Dedifferentiated amniotic fluid mesenchymal stem cell (primary cell): Measurements from ENCODE around the gene CEP55.

ENCODE experiments used
- DNase-seq: peaks from one replicate; pipeline ENCODE4 v3.0.0-alpha.2; 2016; ENCODE audit errors: extremely low spot score

CEP55 gene

DNA sequence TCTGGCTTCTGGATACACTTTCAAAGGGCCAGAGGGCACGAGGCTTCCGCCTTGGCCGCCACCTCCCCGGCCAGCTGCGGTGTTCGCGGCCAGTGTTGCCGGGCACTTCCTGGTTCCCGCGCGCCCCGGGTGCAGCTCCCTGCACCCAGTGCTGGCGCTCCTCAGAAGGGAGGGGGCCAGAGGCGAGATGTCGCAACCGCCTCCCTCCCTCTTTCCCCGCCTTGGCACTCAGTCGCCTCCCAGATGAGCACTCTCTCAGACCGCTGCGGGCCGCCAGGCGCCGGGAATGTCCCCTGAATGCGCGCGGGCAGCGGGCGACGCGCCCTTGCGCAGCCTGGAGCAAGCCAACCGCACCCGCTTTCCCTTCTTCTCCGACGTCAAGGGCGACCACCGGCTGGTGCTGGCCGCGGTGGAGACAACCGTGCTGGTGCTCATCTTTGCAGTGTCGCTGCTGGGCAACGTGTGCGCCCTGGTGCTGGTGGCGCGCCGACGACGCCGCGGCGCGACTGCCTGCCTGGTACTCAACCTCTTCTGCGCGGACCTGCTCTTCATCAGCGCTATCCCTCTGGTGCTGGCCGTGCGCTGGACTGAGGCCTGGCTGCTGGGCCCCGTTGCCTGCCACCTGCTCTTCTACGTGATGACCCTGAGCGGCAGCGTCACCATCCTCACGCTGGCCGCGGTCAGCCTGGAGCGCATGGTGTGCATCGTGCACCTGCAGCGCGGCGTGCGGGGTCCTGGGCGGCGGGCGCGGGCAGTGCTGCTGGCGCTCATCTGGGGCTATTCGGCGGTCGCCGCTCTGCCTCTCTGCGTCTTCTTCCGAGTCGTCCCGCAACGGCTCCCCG lies 70.2 kb downstream of the CEP55 start, which contains the start of gene FFAR4:
Gene FFAR4, plus strand, starts transcription at position 231 of the 842 bp plus-strand sequence. Its CDS starts 56 bp downstream, at position 287.
- DNase-seq = no peak

DNA sequence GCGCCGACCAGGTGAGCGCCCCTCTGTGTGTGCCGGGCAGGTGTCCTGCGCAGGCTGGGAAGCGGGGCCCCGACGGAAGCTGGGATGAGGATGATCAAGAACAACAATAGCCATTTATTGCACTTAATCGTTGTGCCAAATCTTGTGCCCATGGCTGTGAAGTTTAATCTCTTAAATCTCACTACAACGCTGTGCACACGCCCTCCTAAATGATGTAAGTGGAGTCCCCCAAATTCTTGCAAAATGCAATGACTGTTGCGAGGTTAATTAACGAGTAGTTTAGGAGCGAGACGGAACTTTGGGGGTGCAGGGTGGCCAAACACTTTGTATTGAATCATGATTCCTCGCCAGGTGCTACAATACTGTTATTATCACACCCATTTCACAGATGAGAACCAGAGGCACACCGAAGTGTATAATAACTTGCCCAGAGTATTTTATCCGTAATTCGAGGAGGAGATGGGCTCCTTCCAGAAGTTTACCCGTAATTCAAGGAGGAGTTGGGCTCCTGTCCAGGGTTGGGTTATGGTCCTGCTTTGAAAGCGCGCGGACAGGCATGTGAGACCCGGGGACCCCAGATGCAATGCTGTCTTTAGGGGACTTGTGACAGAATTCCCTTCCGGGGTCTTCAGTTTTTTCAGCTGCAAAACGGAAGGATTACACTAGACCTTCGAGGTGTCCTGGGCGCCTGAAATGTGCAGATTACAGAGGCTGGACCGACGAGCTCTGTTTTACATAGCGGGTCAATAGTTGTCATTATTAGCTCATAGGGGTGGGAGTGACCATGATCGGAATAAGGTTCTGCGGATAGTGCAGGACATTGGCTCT lies 71.1 kb downstream of the CEP55 start:
- no peak for DNase-seq

DNA sequence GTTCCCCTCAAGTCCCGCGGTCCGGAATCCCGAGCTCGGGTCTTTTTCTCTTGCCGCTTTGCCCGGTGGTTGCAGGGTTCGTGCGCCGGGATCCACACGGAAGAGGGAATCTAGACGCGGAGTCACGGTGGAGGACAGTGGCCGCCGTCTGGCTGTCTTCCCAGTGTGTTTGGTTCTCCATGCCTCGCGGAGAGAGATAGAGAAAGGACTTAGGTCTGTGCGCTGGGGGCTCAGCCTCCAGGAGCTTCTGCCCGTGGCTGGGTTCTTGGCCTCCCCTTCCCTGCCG lies 71.6 kb downstream of the CEP55 start:
- no peak for DNase-seq

DNA sequence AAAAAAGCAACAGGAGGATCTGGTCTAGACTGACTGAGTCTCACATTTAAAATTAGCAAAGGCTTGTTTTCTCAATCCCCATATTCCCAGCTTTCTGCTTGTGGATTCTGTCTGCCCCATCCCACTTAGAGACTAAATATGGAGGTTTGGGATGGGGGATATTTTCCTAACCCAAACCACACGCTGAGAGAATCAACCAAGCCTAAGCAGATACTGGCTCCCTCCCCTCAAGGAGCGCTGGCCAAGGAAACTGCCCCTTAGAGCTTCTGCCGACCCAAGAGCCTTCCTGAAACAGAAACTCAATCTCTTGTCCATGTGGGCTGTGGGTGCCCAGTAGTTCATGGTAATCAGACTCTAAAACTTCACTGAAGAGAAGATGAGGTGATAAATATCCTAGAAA lies 74.0 kb downstream of the CEP55 start:
- no peak for DNase-seq

DNA sequence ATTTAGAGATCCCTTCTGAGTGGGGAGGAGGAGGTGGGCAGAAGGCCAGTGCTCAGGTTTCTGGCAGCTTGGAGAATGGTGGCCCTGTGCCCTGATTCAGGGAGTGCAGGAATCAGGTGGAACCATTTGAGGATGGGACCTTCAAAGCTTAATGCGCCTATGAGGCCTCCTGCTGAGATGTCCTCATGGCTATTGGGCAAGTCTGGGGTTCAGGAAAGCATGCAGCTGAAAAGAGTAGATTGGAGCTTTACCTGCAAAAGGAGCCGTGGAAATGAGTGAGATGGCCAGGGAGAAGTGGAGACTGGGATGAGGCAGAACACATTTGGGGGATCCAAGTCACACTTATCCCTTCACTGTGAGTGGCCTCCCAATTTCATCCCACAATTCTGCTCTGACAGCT lies 76.2 kb downstream of the CEP55 start:
- no peak for DNase-seq

DNA sequence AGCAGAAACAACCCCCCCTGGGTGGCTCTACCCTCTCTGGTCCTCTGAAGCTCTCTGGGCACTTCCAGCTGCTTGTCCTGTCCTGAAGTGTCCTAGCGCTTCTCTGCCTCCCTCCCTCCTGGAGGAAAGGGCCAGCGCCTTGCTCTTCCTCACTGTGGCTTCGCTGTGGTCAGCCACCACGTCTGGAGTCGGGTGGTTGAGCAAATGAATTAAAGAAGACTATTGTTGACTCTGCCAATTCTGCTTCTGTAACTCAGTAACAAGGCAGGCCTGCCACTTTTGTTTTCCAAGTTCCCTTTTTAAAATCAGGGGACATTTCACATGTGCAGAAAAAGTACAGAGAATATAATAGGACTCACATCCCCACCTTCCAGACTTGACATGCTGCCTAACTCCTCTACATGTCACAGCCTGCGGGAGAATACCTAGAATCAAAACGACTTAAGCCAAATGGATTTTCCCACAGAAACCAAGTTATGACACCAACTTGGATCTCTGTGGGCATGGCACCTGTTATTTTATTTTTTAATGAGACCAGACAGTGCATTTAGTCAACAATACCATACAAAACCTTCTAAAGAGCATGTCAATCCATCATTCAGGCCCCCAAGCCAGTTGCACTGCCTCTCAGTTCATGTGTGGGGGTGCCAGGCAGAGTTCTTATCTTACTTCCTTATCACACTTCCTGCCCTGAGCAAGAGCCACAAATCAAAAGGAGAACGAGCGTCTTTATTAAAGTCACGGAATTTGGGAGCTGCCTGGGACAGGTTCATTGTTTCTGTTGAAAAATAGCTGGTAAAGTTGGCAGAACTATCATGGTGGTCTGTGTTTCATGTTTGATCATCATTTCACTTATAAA lies 76.9 kb downstream of the CEP55 start:
- DNase-seq = no peak

DNA sequence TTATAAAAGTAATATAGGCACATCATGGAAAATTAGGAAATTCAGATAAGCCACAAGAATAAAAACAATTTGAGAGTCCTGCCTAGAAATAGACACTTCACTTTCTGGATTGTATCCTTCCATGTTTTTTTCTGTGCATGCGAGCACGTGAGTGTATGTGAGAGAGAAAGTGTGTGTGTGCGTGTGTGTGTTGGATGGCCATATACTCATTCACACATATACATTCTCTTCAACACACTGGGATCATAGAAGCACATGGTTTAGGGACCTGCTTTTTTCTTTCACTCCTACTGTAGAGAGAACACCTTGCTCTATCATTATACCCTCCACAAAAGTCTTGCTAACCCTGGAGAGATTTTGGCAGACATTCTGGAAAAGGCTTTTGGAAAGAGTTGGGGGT lies 77.5 kb downstream of the CEP55 start:
- DNase-seq = no peak

DNA sequence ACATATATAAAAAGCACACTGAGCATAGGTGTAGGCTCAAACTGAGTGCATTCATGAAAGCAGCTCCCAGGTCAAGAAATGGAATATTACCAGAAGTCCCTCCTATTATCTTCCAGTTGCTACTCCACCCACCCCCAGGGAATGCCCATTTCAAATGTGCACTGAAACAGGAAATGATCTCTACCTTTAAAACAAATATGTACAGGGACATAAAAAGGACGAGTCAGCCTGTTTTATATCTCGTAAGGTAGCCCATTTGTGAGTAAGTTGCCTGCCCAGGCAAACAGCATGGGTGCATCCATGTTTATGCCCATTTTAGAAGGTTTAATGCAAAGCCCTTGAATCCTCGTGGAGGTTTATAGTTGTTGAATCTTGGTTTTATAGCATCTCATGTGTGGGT lies 80.5 kb downstream of the CEP55 start:
- no peak for DNase-seq

DNA sequence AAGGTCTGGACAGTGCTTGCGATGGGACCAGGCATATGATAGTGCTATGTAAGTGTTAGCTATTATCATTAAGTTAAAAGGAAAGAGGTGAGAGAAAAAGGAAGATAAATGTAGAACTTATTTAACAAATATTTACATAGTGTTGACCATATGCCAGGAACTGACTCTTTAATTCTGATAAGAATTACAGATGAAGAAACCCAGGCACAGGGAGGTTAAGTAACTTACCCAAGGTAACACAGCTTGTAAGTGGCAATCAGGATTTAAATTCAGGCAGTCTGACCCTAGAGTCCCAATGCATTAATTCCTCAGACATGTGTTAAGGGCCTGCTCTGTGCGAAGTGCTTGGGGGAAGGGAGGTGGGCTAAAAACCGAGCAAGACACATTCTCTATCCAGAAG lies 81.2 kb downstream of the CEP55 start:
- no peak for DNase-seq
